Parathyroid adenoma (tissue), 2 donors: ENCODE measurements around the gene CDK5RAP2.
"Not testable (repeated sequence)": the region's sequence is repeated elsewhere in the genome, so short reads cannot be mapped to it uniquely, and the experiment has no call there.

Source experiments
- H2AFZ ChIP-seq: fragments of 300-600 bp; sonication (generic); one replicate; pipeline ENCODE4 v1.7.0; 2017; ENCODE audit warnings: antibody characterized with exemption, mild to moderate bottlenecking
- H3K27ac ChIP-seq: fragments of 300-600 bp; sonication (generic); one replicate; pipeline ENCODE4 v1.7.0; 2017
- H3K27me3 ChIP-seq: fragments of 300-600 bp; sonication (generic); one replicate; pipeline ENCODE4 v1.7.0; 2017; ENCODE audit warnings: low read length; ENCODE audit not compliant: control insufficient read depth, insufficient read depth
- H3K36me3 ChIP-seq: fragments of 300-600 bp; sonication (generic); one replicate; pipeline ENCODE4 v1.7.0; 2017; ENCODE audit warnings: low read length; ENCODE audit not compliant: control insufficient read depth, insufficient read depth
- H3K4me1 ChIP-seq: fragments of 300-600 bp; sonication (generic); one replicate; pipeline ENCODE4 v1.7.0; 2017; ENCODE audit warnings: control low read depth
- H3K4me2 ChIP-seq: fragments of 300-600 bp; sonication (generic); one replicate; pipeline ENCODE4 v1.7.0; 2017; ENCODE audit warnings: low read length
- H3K4me3 ChIP-seq: fragments of 300-600 bp; sonication (generic); one replicate; pipeline ENCODE4 v1.7.0; 2017; ENCODE audit warnings: low read depth, low read length
- H3K79me2 ChIP-seq: fragments of 300-600 bp; sonication (generic); one replicate; pipeline ENCODE4 v1.7.0; 2017; ENCODE audit warnings: control low read depth
- H3K9ac ChIP-seq: fragments of 300-600 bp; sonication (generic); one replicate; pipeline ENCODE4 v1.7.0; 2017; ENCODE audit warnings: mild to moderate bottlenecking
- H3K9me3 ChIP-seq: fragments of 300-600 bp; sonication (generic); one replicate; pipeline ENCODE4 v1.7.0; 2017; ENCODE audit warnings: low read length; ENCODE audit not compliant: control insufficient read depth
- CTCF ChIP-seq: fragments of 300-600 bp; sonication (generic); IDR thresholded peaks from one replicate; pipeline ENCODE4 v1.7.0; 2017; ENCODE audit warnings: antibody characterized with exemption, mild to moderate bottlenecking
- donor health status: primary hyperparathyroidism.

Gene CDK5RAP2

GRCh38 chr9:120524863-120525262 lies 55.1 kb downstream of the CDK5RAP2 start:
- no peaks in the 10 kb centered on the region for H3K9me3 ChIP-seq
- H3K27me3 ChIP-seq: no peaks in the 10 kb centered on the region
- no peak overlapping the region for H3K27ac ChIP-seq
- H3K79me2 ChIP-seq: no peaks in the 10 kb centered on the region
- TF ChIP-seq CTCF: no peak
- no peak overlapping the region for H3K4me3 ChIP-seq
- H3K36me3 ChIP-seq: no peaks in the 10 kb centered on the region
- no peak overlapping the region for H3K4me2 ChIP-seq
- H2AFZ ChIP-seq: no peak overlapping the region
- H3K9ac ChIP-seq: no peak overlapping the region
- H3K4me1 ChIP-seq: no peaks in the 10 kb centered on the region

- no peak overlapping the region for H3K9ac ChIP-seq
- no peaks in the 10 kb centered on the region for H3K9me3 ChIP-seq
- H3K36me3 ChIP-seq: no peaks in the 10 kb centered on the region
- no peaks in the 10 kb centered on the region for H3K27me3 ChIP-seq
- H3K4me2 ChIP-seq: no peak overlapping the region
- no peaks in the 10 kb centered on the region for H3K79me2 ChIP-seq
- no peak for TF ChIP-seq CTCF
- H3K4me1 ChIP-seq: no peaks in the 10 kb centered on the region
- H3K27ac ChIP-seq: no peak overlapping the region
- no peak overlapping the region for H3K4me3 ChIP-seq
- no peak overlapping the region for H2AFZ ChIP-seq
These were observed 55.9 kb downstream of the CDK5RAP2 start for GRCh38 chr9:120524038-120524437.

DNA sequence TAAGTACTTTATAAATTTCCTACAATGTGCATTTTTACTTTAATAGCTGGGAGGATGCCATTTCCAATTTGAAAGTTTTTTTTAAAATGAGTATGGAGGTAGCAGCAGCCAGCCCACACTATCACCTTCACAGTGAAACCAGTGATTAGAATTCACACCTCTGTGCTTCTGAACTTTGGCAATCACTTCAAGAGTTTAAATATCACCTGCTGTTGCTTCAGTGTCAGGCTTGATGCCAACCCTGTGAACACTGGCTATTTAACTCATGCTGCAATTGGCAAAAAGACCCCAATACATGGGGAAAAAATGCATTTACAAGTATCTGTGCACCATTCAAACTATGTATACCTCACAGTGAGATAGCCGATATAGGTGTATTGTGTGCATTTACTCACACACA lies 57.4 kb downstream of the CDK5RAP2 start:
- Histone ChIP-seq H3K4me3 (no peak overlapping the region), H3K4me1 (no peaks in the 10 kb centered on the region), H3K79me2 (no peaks in the 10 kb centered on the region), H3K36me3 (no peaks in the 10 kb centered on the region), H3K27ac (no peak overlapping the region), H3K9me3 (no peaks in the 10 kb centered on the region), H3K27me3 (no peaks in the 10 kb centered on the region), H3K9ac (no peak overlapping the region), H3K4me2 (no peak overlapping the region), H2AFZ (no peak overlapping the region)
- no peak for TF ChIP-seq CTCF

GRCh38 chr9:120522032-120522431 lies 57.9 kb downstream of the CDK5RAP2 start:
- Histone ChIP-seq H3K4me3 (no peak overlapping the region), H3K79me2 (no peaks in the 10 kb centered on the region), H3K27me3 (no peaks in the 10 kb centered on the region), H2AFZ (no peak overlapping the region), H3K27ac (no peak overlapping the region), H3K4me2 (no peak overlapping the region), H3K9ac (no peak overlapping the region), H3K4me1 (no peaks in the 10 kb centered on the region), H3K9me3 (no peaks in the 10 kb centered on the region), H3K36me3 (no peaks in the 10 kb centered on the region)
- TF ChIP-seq CTCF: no peak

DNA sequence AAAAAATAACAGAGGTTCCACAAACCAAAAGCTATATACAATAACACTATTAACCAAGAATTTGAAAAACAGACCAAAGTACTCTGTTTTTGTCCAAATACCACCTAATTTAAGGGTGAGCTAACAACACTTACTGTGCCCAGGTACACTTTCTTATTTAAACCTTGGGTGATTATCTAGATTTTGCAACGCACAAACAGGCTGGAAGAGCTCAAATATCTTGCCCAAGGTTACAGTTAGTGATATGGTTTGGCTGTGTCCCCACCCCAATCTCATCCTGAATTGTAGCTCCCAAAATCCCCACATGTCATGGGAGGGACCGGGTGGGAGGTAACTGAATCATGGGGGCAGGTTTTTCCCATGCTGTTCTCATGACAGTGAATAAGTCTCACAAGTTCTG lies 58.9 kb downstream of the CDK5RAP2 start:
- H3K4me1 ChIP-seq: no peaks in the 10 kb centered on the region
- TF ChIP-seq CTCF: no peak
- no peak overlapping the region for H3K4me2 ChIP-seq
- H3K27me3 ChIP-seq: no peaks in the 10 kb centered on the region
- H3K27ac ChIP-seq: no peak overlapping the region
- H3K4me3 ChIP-seq: no peak overlapping the region
- no peaks in the 10 kb centered on the region for H3K79me2 ChIP-seq
- H3K9me3 ChIP-seq: no peaks in the 10 kb centered on the region
- no peak overlapping the region for H2AFZ ChIP-seq
- H3K36me3 ChIP-seq: no peaks in the 10 kb centered on the region
- no peak overlapping the region for H3K9ac ChIP-seq

DNA sequence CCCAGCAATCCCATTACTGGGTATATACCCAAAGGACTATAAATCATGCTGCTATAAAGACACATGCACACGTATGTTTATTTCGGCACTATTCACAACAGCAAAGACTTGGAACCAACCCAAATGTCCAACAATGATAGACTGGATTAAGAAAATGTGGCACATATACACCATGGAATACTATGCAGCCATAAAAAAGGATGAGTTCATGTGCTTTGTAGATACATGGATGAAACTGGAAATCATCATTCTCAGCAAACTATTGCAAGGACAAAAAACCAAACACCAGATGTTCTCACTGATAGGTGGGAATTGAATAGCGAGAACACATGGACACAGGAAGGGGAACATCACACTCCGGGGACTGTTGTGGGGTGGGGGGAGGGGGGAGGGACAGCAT lies 64.0 kb downstream of the CDK5RAP2 start:
- not testable (repeated sequence) for H3K9ac ChIP-seq, H3K27ac ChIP-seq, H3K9me3 ChIP-seq, H3K79me2 ChIP-seq, H3K4me2 ChIP-seq, H3K4me3 ChIP-seq, H3K27me3 ChIP-seq, H3K4me1 ChIP-seq, H2AFZ ChIP-seq, H3K36me3 ChIP-seq

GRCh38 chr9:120515481-120515880 lies 64.5 kb downstream of the CDK5RAP2 start:
- not testable (repeated sequence) for H3K9ac ChIP-seq, H3K4me1 ChIP-seq, H3K27ac ChIP-seq, H3K27me3 ChIP-seq, H3K4me2 ChIP-seq, H2AFZ ChIP-seq, H3K36me3 ChIP-seq, H3K4me3 ChIP-seq, H3K9me3 ChIP-seq, H3K79me2 ChIP-seq
